ENCODE measurements around the gene MT1A.
"Not testable (repeated sequence)": the region's sequence is repeated elsewhere in the genome, so short reads cannot be mapped to it uniquely, and the experiment has no call there.

MT1A gene

GRCh38 chr16:56658327-56658875 is 19.9 kb downstream of the MT1A start:
- no peak for DNase-seq

GRCh38 chr16:56662357-56663354 is 24.2 kb downstream of the MT1A start:
- no peak for DNase-seq

GRCh38 chr16:56664506-56664905 is 26.0 kb downstream of the MT1A start:
- no peak for DNase-seq

GRCh38 chr16:56665286-56666261 is 27.1 kb downstream of the MT1A start:
- DNase-seq: not testable (repeated sequence)

GRCh38 chr16:56667581-56668571 is 29.4 kb downstream of the MT1A start, which contains the start of gene MT1G:
TSS of gene MT1G (minus strand) at chr16:56668065. CDS start at chr16:56667993, 72 bp downstream.
- no peak for DNase-seq

GRCh38 chr16:56669005-56669839 is 30.8 kb downstream of the MT1A start, which contains the start of gene MT1H:
TSS of gene MT1H (plus strand) at chr16:56669814. CDS start at chr16:56669885, 71 bp downstream.
- no peak for DNase-seq

- DNase-seq: no peak
These were observed 31.6 kb downstream of the MT1A start for GRCh38 chr16:56669840-56670619.

GRCh38 chr16:56670620-56670934 is 32.1 kb downstream of the MT1A start:
- no peak for DNase-seq

- not testable (repeated sequence) for DNase-seq
These were observed 33.2 kb downstream of the MT1A start for GRCh38 chr16:56671691-56672090.

GRCh38 chr16:56672171-56672570 is 33.7 kb downstream of the MT1A start:
- not testable (repeated sequence) for DNase-seq

GRCh38 chr16:56672761-56673536 is 34.5 kb downstream of the MT1A start:
- no peak for DNase-seq

GRCh38 chr16:56673921-56674320 is 35.5 kb downstream of the MT1A start:
- DNase-seq: no peak

GRCh38 chr16:56674570-56674969 is 36.1 kb downstream of the MT1A start:
- not testable (repeated sequence) for DNase-seq

GRCh38 chr16:56675685-56676210 is 37.3 kb downstream of the MT1A start:
- DNase-seq: no peak

- no peak for DNase-seq
These were observed 39.0 kb downstream of the MT1A start for GRCh38 chr16:56677474-56677873.

GRCh38 chr16:56679078-56679730 is 40.7 kb downstream of the MT1A start:
- DNase-seq: no peak

- no peak for DNase-seq
These were observed 41.4 kb downstream of the MT1A start for GRCh38 chr16:56679818-56680217.
